ENCODE data around the gene CCDC201.

Gene CCDC201

GRCh38 chr7:45889367-45890067 is 16.6 kb upstream of the CCDC201 start:
- Histone ChIP-seq H4K20me1 (ENCODE audit: control insufficient read depth, insufficient read depth, low read depth, low read length) (no peaks in the 10 kb centered on the region), H3F3A (ENCODE audit: control insufficient read depth, insufficient read depth) (no peaks in the 10 kb centered on the region), H3K36me3 (ENCODE audit: control insufficient read depth, low read length) (no peaks in the 10 kb centered on the region), H3K27ac (ENCODE audit: low read depth, low read length) (no peak overlapping the region), H3K27me3 (ENCODE audit: control insufficient read depth, low read length) (peaks cover 35% of the 10 kb centered on the region), H3K4me3 (ENCODE audit: low read length) (no peak overlapping the region), H3K9me3 (ENCODE audit: control insufficient read depth, insufficient read depth, low read length) (no peaks in the 10 kb centered on the region), H3K9me2 (replicated peaks; ENCODE audit: control insufficient read depth, low read length) (no peaks in the 10 kb centered on the region), H3K4me1 (ENCODE audit: control insufficient read depth, low read length) (no peaks in the 10 kb centered on the region), H3K4me2 (ENCODE audit: low read length) (no peak overlapping the region), H3K79me2 (ENCODE audit: control insufficient read depth, low read length) (no peaks in the 10 kb centered on the region)
- TF ChIP-seq EZH2phosphoT487 (IDR thresholded peaks at IDR 0.05; ENCODE audit: borderline replicate concordance, low read length) = no peak
- TF ChIP-seq, protein P1, sequence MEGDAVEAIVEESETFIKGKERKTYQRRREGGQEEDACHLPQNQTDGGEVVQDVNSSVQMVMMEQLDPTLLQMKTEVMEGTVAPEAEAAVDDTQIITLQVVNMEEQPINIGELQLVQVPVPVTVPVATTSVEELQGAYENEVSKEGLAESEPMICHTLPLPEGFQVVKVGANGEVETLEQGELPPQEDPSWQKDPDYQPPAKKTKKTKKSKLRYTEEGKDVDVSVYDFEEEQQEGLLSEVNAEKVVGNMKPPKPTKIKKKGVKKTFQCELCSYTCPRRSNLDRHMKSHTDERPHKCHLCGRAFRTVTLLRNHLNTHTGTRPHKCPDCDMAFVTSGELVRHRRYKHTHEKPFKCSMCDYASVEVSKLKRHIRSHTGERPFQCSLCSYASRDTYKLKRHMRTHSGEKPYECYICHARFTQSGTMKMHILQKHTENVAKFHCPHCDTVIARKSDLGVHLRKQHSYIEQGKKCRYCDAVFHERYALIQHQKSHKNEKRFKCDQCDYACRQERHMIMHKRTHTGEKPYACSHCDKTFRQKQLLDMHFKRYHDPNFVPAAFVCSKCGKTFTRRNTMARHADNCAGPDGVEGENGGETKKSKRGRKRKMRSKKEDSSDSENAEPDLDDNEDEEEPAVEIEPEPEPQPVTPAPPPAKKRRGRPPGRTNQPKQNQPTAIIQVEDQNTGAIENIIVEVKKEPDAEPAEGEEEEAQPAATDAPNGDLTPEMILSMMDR (IDR thresholded peaks at IDR 0.05; ENCODE audit: low read depth, low read length, poor library complexity, severe bottlenecking) = no peak

- Histone ChIP-seq H3K27me3 (ENCODE audit: control insufficient read depth, low read length) (peaks cover 29% of the 10 kb centered on the region), H3K9me2 (replicated peaks; ENCODE audit: control insufficient read depth, low read length) (no peaks in the 10 kb centered on the region), H3K79me2 (ENCODE audit: control insufficient read depth, low read length) (no peaks in the 10 kb centered on the region), H3K4me1 (ENCODE audit: control insufficient read depth, low read length) (no peaks in the 10 kb centered on the region), H3K27ac (ENCODE audit: low read depth, low read length) (no peak overlapping the region), H3F3A (ENCODE audit: control insufficient read depth, insufficient read depth) (no peaks in the 10 kb centered on the region), H3K36me3 (ENCODE audit: control insufficient read depth, low read length) (no peaks in the 10 kb centered on the region), H3K4me2 (ENCODE audit: low read length) (no peak overlapping the region), H4K20me1 (ENCODE audit: control insufficient read depth, insufficient read depth, low read depth, low read length) (no peaks in the 10 kb centered on the region), H3K4me3 (ENCODE audit: low read length) (no peak overlapping the region), H3K9me3 (ENCODE audit: control insufficient read depth, insufficient read depth, low read length) (no peaks in the 10 kb centered on the region)
- TF ChIP-seq, protein P1 (IDR thresholded peaks at IDR 0.05; ENCODE audit: low read depth, low read length, poor library complexity, severe bottlenecking) = no peak
- TF ChIP-seq EZH2phosphoT487 (IDR thresholded peaks at IDR 0.05; ENCODE audit: borderline replicate concordance, low read length) = no peak
Measured at GRCh38 chr7:45888993-45889366, 16.1 kb upstream of the CCDC201 start.

GRCh38 chr7:45888185-45888992 is 15.5 kb upstream of the CCDC201 start, which contains the start of gene IGFBP1:
Gene IGFBP1, plus strand, starts transcription at chr7:45888488. Its CDS starts 165 bp downstream, at chr7:45888653.
- H4K20me1 ChIP-seq (ENCODE audit: control insufficient read depth, insufficient read depth, low read depth, low read length) = no peaks in the 10 kb centered on the region

More at GRCh38 chr7:45888185-45888992, 15.5 kb upstream of the CCDC201 start, which contains the start of gene IGFBP1:
- Histone ChIP-seq H3K36me3 (ENCODE audit: control insufficient read depth, low read length) (no peaks in the 10 kb centered on the region), H3F3A (ENCODE audit: control insufficient read depth, insufficient read depth) (no peaks in the 10 kb centered on the region), H3K9me2 (replicated peaks; ENCODE audit: control insufficient read depth, low read length) (no peaks in the 10 kb centered on the region), H3K4me2 (ENCODE audit: low read length) (no peak within 1 kb of the TSS), H3K27me3 (ENCODE audit: control insufficient read depth, low read length) (peaks cover 24% of the 10 kb centered on the region), H3K4me3 (ENCODE audit: low read length) (no peak within 1 kb of the TSS), H3K4me1 (ENCODE audit: control insufficient read depth, low read length) (no peaks in the 10 kb centered on the region), H3K9me3 (ENCODE audit: control insufficient read depth, insufficient read depth, low read length) (no peaks in the 10 kb centered on the region), H3K79me2 (ENCODE audit: control insufficient read depth, low read length) (no peaks in the 10 kb centered on the region), H3K27ac (ENCODE audit: low read depth, low read length) (no peak within 1 kb of the TSS)
- TF ChIP-seq, protein P1 (IDR thresholded peaks at IDR 0.05; ENCODE audit: low read depth, low read length, poor library complexity, severe bottlenecking) = no peak
- TF ChIP-seq EZH2phosphoT487 (IDR thresholded peaks at IDR 0.05; ENCODE audit: borderline replicate concordance, low read length) = no peak

Data from DOHH2 (cell line).